HEK293 (cell line): ENCODE measurements around the gene ZFPM1.

Experiments
- CTCF ChIA-PET: fragments of 350-600 bp; formaldehyde crosslinking; extraction: SDS; loops from one replicate; lab custom pipeline; 2021; ENCODE audit warnings: antibody characterized with exemption; lab: Yijun Ruan, JAX
- POLR2A ChIA-PET: fragments of 300-600 bp; formaldehyde crosslinking; extraction: SDS; loops from one replicate; lab custom pipeline; 2020; ENCODE audit warnings: antibody characterized with exemption, inconsistent platforms; lab: Yijun Ruan, JAX
- H3K27ac ChIP-seq: fragments of 200-500 bp; sonication (Bioruptor generic); 2 replicates; pipeline ENCODE4 v1.5.1; 2014; ENCODE audit warnings: low read depth, low read length, control low read depth, inconsistent platforms; ENCODE audit errors: extremely low read depth
- H3K36me3 ChIP-seq, 2 experiments: fragments of 200-500 bp in 1 of 2; sonication (Bioruptor generic) in 1 of 2; 1 replicate in 1 of 2; 2 replicates in 1 of 2; pipeline ENCODE4 v1.5.1; 2014 to 2017; ENCODE audit warnings: inconsistent platforms in 2 of 2, low read length in 2 of 2; ENCODE audit not compliant: control insufficient read depth in 2 of 2, insufficient read depth in 1 of 2
- H3K4me1 ChIP-seq: fragments of 200-500 bp; sonication (Bioruptor generic); 2 replicates; pipeline ENCODE4 v1.5.1; 2014; ENCODE audit warnings: mild to moderate bottlenecking, low read length, inconsistent platforms; ENCODE audit not compliant: control insufficient read depth, insufficient read depth
- H3K4me3 ChIP-seq: 2 replicates; pipeline ENCODE4 v1.5.1; 2011; ENCODE audit warnings: low read depth, mild to moderate bottlenecking, control low read depth, low read length, moderate library complexity
- H3K9me3 ChIP-seq: fragments of 200-500 bp; sonication (Bioruptor generic); 2 replicates; pipeline ENCODE4 v1.5.1; 2014; ENCODE audit warnings: low read depth, low read length, inconsistent platforms; ENCODE audit not compliant: control insufficient read depth, insufficient read depth
- GLI2 ChIP-seq: fragments of 450-650 bp; formaldehyde crosslinking; IDR thresholded peaks from 2 replicates; pipeline ENCODE4; 2017; ENCODE audit warnings: missing biosample characterization, missing genetic modification characterization, low read depth, borderline replicate concordance
- HIC1 ChIP-seq: fragments of 450-650 bp; formaldehyde crosslinking; IDR thresholded peaks from 2 replicates; pipeline ENCODE4 v1.5.1; 2016; ENCODE audit warnings: missing biosample characterization, missing genetic modification characterization
- MEIS1 ChIP-seq: sonication (generic); formaldehyde crosslinking; IDR thresholded peaks from 2 replicates; pipeline ENCODE4 v1.8.1; 2022; ENCODE audit warnings: missing genetic modification reagents, mild to moderate bottlenecking, borderline replicate concordance
- MYNN ChIP-seq: fragments of 450-650 bp; formaldehyde crosslinking; IDR thresholded peaks from 2 replicates; pipeline ENCODE4 v1.5.1; 2016; ENCODE audit warnings: missing biosample characterization, missing genetic modification characterization, borderline replicate concordance
- OSR2 ChIP-seq: fragments of 450-650 bp; formaldehyde crosslinking; IDR thresholded peaks from 2 replicates; pipeline ENCODE4 v1.5.1; 2016; ENCODE audit warnings: missing biosample characterization, missing genetic modification characterization
- PRDM1 ChIP-seq: fragments of 450-650 bp; formaldehyde crosslinking; IDR thresholded peaks from 2 replicates; pipeline ENCODE4; 2016; ENCODE audit warnings: missing biosample characterization, missing genetic modification characterization
- ZBTB1 ChIP-seq: fragments of 450-650 bp; formaldehyde crosslinking; IDR thresholded peaks from 2 replicates; pipeline ENCODE4 v1.5.1; 2016; ENCODE audit warnings: missing biosample characterization, missing genetic modification characterization
- ZBTB17 ChIP-seq: fragments of 450-650 bp; formaldehyde crosslinking; IDR thresholded peaks from 2 replicates; pipeline ENCODE4 v1.5.1; 2016; ENCODE audit warnings: missing biosample characterization, missing genetic modification characterization
- ZBTB20 ChIP-seq: fragments of 450-650 bp; formaldehyde crosslinking; IDR thresholded peaks from 2 replicates; pipeline ENCODE4 v1.5.1; 2016; ENCODE audit warnings: missing biosample characterization, missing genetic modification characterization
- ZNF112 ChIP-seq: fragments of 450-650 bp; formaldehyde crosslinking; IDR thresholded peaks from 2 replicates; pipeline ENCODE4 v1.5.0; 2017; ENCODE audit warnings: missing biosample characterization, missing genetic modification characterization
- ZNF133 ChIP-seq: fragments of 450-650 bp; formaldehyde crosslinking; IDR thresholded peaks from 2 replicates; pipeline ENCODE4 v1.5.1; 2016; ENCODE audit warnings: missing biosample characterization, missing genetic modification characterization
- ZNF140 ChIP-seq: fragments of 450-650 bp; formaldehyde crosslinking; IDR thresholded peaks from 2 replicates; pipeline ENCODE4 v1.5.1; 2016; ENCODE audit warnings: missing biosample characterization, missing genetic modification characterization
- ZNF146 ChIP-seq: fragments of 450-650 bp; formaldehyde crosslinking; IDR thresholded peaks from 2 replicates; pipeline ENCODE4 v1.5.1; 2016; ENCODE audit warnings: missing biosample characterization, missing genetic modification characterization
- ZNF157 ChIP-seq: fragments of 450-650 bp; formaldehyde crosslinking; IDR thresholded peaks from 2 replicates; pipeline ENCODE4 v1.5.1; 2016; ENCODE audit warnings: missing biosample characterization, missing genetic modification characterization
- ZNF23 ChIP-seq: fragments of 450-650 bp; formaldehyde crosslinking; IDR thresholded peaks from 2 replicates; pipeline ENCODE4 v1.5.1; 2016; ENCODE audit warnings: missing biosample characterization, missing genetic modification characterization, borderline replicate concordance
- ZNF341 ChIP-seq: fragments of 450-650 bp; formaldehyde crosslinking; IDR thresholded peaks from 2 replicates; pipeline ENCODE4; 2016; ENCODE audit warnings: low read depth, missing biosample characterization, missing genetic modification characterization
- ZNF416 ChIP-seq: fragments of 450-650 bp; formaldehyde crosslinking; IDR thresholded peaks from 2 replicates; pipeline ENCODE4 v1.5.1; 2016; ENCODE audit warnings: missing biosample characterization, missing genetic modification characterization
- ZNF426 ChIP-seq: fragments of 450-650 bp; formaldehyde crosslinking; IDR thresholded peaks from 2 replicates; pipeline ENCODE4 v1.5.1; 2017; ENCODE audit warnings: missing biosample characterization, missing genetic modification characterization, mild to moderate bottlenecking, inconsistent platforms, moderate library complexity
- ZNF501 ChIP-seq: fragments of 450-650 bp; formaldehyde crosslinking; IDR thresholded peaks from 2 replicates; pipeline ENCODE4 v1.5.1; 2016; ENCODE audit warnings: missing biosample characterization, missing genetic modification characterization
- ZNF585B ChIP-seq: fragments of 450-650 bp; formaldehyde crosslinking; IDR thresholded peaks from 2 replicates; pipeline ENCODE4 v1.5.1; 2016; ENCODE audit warnings: missing biosample characterization, missing genetic modification characterization
- ZNF623 ChIP-seq: fragments of 450-650 bp; formaldehyde crosslinking; IDR thresholded peaks from 2 replicates; pipeline ENCODE4 v1.5.1; 2016; ENCODE audit warnings: missing biosample characterization, missing genetic modification characterization
- ZNF626 ChIP-seq: fragments of 450-650 bp; sonication (Bioruptor Pico); formaldehyde crosslinking; IDR thresholded peaks from 2 replicates; pipeline ENCODE4 v1.5.1; 2018; ENCODE audit warnings: missing biosample characterization, missing genetic modification characterization, inconsistent platforms
- ZNF677 ChIP-seq: fragments of 450-650 bp; IDR thresholded peaks from 2 replicates; pipeline ENCODE4 v1.5.0; 2018; ENCODE audit warnings: missing biosample characterization, mild to moderate bottlenecking, missing genetic modification characterization, moderate library complexity
- ZNF701 ChIP-seq: fragments of 450-650 bp; formaldehyde crosslinking; IDR thresholded peaks from 2 replicates; pipeline ENCODE4 v1.5.1; 2016; ENCODE audit warnings: missing biosample characterization, missing genetic modification characterization
- ZNF747 ChIP-seq: fragments of 450-650 bp; formaldehyde crosslinking; IDR thresholded peaks from 2 replicates; pipeline ENCODE4 v1.5.1; 2016; ENCODE audit warnings: missing biosample characterization, missing genetic modification characterization
- ZNF785 ChIP-seq: fragments of 450-650 bp; formaldehyde crosslinking; IDR thresholded peaks from 2 replicates; pipeline ENCODE4 v1.5.1; 2016; ENCODE audit warnings: missing biosample characterization, missing genetic modification characterization
- TF ChIP-seq, protein P1 (sequence below): fragments of 450-650 bp; formaldehyde crosslinking; IDR thresholded peaks from 2 replicates; pipeline ENCODE4 v1.5.1; 2016; ENCODE audit warnings: missing biosample characterization, missing genetic modification characterization
- TF ChIP-seq, protein P2 (sequence below): fragments of 450-650 bp; formaldehyde crosslinking; IDR thresholded peaks from 2 replicates; pipeline ENCODE4 v1.5.1; 2017; ENCODE audit warnings: missing biosample characterization, mild to moderate bottlenecking, missing genetic modification characterization, moderate library complexity

Gene ZFPM1

GRCh38 chr16:88413631-88414030 is 39.4 kb upstream of the ZFPM1 start:
- Histone ChIP-seq H3K9me3 (no peaks in the 10 kb centered on the region), H3K27ac (no peak overlapping the region), H3K4me1 (no peaks in the 10 kb centered on the region), H3K4me3 (no peak overlapping the region), H3K36me3 (no peaks in the 10 kb centered on the region)
- ChIA-PET CTCF (interaction anchor here (1.0 kb wide), 1 partner anchor 24 kb away, joined by 3 read pairs; no protein-coding TSS in a partner anchor), POLR2A (no interaction called here)
- TF ChIP-seq ZNF112 = no peak
- no peak for TF ChIP-seq ZNF426 (tag by site-specific recombination)
- TF ChIP-seq, protein P1, sequence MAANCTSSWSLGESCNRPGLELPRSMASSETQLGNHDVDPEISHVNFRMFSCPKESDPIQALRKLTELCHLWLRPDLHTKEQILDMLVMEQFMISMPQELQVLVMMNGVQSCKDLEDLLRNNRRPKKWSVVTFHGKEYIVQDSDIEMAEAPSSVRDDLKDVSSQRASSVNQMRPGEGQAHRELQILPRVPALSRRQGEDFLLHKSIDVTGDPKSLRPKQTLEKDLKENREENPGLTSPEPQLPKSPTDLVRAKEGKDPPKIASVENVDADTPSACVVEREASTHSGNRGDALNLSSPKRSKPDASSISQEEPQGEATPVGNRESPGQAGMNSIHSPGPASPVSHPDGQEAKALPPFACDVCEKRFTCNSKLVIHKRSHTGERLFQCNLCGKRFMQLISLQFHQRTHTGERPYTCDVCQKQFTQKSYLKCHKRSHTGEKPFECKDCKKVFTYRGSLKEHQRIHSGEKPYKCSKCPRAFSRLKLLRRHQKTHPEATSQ (tag by site-specific recombination) = no peak
- no peak for TF ChIP-seq ZNF501 (tag by site-specific recombination)
- TF ChIP-seq ZNF157 (tag by site-specific recombination) = no peak
- no peak for TF ChIP-seq ZNF416 (tag by site-specific recombination)
- no peak for TF ChIP-seq ZNF140 (tag by site-specific recombination)
- TF ChIP-seq, protein P2, sequence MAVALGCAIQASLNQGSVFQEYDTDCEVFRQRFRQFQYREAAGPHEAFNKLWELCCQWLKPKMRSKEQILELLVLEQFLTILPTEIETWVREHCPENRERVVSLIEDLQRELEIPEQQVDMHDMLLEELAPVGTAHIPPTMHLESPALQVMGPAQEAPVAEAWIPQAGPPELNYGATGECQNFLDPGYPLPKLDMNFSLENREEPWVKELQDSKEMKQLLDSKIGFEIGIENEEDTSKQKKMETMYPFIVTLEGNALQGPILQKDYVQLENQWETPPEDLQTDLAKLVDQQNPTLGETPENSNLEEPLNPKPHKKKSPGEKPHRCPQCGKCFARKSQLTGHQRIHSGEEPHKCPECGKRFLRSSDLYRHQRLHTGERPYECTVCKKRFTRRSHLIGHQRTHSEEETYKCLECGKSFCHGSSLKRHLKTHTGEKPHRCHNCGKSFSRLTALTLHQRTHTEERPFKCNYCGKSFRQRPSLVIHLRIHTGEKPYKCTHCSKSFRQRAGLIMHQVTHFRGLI (tag by site-specific recombination) = no peak
- TF ChIP-seq MYNN = no peak
- TF ChIP-seq ZNF146 (tag by site-specific recombination) = no peak

DNA sequence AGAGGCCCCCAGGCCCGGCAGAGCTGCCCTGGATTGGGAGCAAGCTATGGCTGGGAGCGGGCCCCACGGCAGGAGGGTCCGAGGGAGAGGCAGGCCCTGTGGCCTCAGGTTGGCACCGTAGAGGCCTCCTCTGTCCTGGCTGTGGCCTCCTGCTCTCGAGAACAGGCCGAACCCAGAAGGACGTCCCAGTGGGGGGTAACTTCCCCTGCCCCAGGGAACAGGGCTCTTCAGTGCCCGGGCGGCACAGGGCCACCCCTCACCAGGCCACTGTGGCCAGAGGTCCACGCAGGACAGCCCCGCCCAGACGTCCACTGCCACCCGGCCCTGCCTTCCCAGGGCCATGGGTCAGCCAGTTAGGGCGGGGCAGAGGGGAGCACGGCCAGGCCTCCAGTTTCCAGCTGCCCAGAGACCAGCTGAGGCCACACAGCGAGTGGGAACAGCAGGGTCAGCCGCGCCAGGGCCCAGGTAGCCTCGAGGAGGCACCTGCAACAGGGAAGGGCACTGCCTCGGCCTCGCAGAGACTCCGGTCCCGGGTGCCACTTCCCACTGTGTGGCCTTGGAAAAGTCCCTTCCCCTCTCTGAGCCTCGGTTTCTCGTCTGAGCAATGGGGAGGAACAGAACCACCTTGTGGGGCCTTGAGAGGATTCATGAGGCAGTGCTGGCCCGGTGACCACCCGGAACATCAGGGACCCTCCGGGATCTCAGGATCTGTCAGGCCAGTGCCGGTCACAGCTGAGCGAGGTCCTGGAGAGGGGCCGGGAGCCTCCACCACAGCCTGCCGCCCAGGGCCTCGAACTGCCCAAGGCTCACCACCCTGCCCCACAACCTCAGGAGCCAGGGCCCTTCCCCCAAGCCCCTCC is 38.3 kb upstream of the ZFPM1 start:
- Histone ChIP-seq H3K4me1 (no peaks in the 10 kb centered on the region), H3K36me3 (no peaks in the 10 kb centered on the region), H3K4me3 (no peak overlapping the region)
- no peak for TF ChIP-seq ZNF133 (tag by site-specific recombination)
- TF ChIP-seq ZNF626 (tag by site-specific recombination) = no peak
- TF ChIP-seq ZNF341 (tag by site-specific recombination) = no peak
- no peak for TF ChIP-seq ZBTB17 (tag by site-specific recombination)
- TF ChIP-seq PRDM1 (tag by site-specific recombination) = no peak
- TF ChIP-seq OSR2 (tag by site-specific recombination) = no peak
- TF ChIP-seq ZNF785 (tag by site-specific recombination) = no peak
- TF ChIP-seq HIC1 (tag by site-specific recombination) = no peak
- TF ChIP-seq ZBTB20 (tag by site-specific recombination) = no peak
- no peak for TF ChIP-seq MEIS1
- no peak for TF ChIP-seq ZNF23 (tag by site-specific recombination)
- no peak for TF ChIP-seq ZNF585B (tag by site-specific recombination)
- no peak for TF ChIP-seq ZNF623 (tag by site-specific recombination)
- TF ChIP-seq ZNF747 = no peak
- TF ChIP-seq ZNF677 (tag by site-specific recombination) = no peak
- no peak for TF ChIP-seq ZBTB1 (tag by site-specific recombination)
- TF ChIP-seq ZNF701 = no peak
- no peak for TF ChIP-seq GLI2 (tag by site-specific recombination)
- TF ChIP-seq, all 188 proteins: peak for 0
- ChIA-PET POLR2A (no interaction called here), CTCF (interaction anchor here (1.0 kb wide), 1 partner anchor 23 kb away, joined by 3 read pairs; no protein-coding TSS in a partner anchor)
- H3K27ac ChIP-seq = no peak overlapping the region
- H3K9me3 ChIP-seq = no peaks in the 10 kb centered on the region
